A549 treated with AZD2906 at 1 μM for 4 hours (cell line): ENCODE measurements around the gene PCCB. TPM values are rescaled to one million over a fixed set of nuclear protein-coding genes. Genes with fewer than 3 reads are reported as not detected.

Experiments
- total RNA-seq: library from RNA; stranded (reverse); fragments of 200-300 nt; extraction: Qiagen RNA extraction; gene quantifications from 5 replicates; pipeline ENCODE4 v1.2.3, GENCODE V29; 2022

Gene PCCB
- 27.3 to 30.1 TPM (median 28.3 TPM) in 5 replicates for total RNA-seq

DNA sequence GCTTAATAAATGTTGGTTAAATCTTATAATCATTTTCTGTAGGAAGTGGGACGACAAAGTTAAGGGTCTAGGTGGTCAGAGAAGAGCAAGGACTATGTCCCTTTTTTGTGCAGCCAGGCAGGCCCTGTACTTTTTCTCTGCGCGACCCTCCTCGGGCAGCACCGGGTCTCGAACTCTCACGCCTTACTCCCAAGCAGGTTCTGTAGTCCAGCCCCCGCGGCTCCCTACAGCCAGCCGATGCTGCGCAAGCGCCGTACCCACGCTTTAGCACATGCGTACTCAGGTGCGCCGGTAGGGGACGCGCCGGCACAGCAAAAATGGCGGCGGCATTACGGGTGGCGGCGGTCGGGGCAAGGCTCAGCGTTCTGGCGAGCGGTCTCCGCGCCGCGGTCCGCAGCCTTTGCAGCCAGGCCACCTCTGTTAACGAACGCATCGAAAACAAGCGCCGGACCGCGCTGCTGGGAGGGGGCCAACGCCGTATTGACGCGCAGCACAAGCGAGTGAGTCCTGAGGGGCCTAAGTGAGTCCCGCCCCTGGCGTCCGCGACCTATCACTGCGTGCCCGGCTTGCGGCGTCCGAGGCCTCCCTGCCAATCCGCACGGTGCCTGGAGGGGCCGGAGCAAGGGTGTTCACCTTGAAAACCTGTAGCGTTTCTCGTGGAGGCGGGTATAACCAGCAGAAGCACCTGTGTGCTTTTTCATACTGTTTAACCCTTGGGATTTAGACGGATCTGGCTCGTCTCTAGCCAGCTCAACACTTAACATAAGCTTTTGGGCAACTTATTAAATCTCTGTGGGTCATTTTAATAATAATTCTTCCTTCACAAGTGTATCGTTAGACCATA lies at the start of gene PCCB:
Gene PCCB, plus strand, starts transcription at position 282 of the 844 bp plus-strand sequence. Its CDS starts 36 bp downstream, at position 318.

Other genes starting within 250 kb of the PCCB start
- 6.1 to 7.3 TPM (median 6.3 TPM) in 5 replicates for gene MSL2, start 54.0 kb upstream of the PCCB start, total RNA-seq